Measurements from ENCODE around the gene CNTN5.

The CNTN5 gene

DNA sequence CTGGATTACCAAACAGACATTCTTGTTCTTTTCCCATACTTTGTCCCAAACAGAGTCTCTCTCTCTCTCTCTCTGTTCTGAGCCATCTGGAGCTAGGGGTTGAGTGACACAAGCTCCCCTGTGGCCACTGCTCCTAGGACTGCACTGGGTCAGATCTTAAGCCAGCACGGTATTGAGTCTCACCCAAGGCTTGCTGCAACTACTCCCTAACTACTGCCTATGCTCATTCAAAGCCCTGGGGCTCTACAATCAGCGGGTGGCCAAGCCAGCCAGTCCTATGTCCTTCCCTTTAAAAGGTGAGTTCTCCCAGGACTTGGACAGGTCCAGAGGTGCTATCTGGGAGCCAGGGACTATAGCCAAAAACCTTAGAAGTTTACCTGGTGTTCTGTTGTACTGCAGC lies 385.6 kb downstream of the CNTN5 start:
- no peak for DNase-seq (ENCODE audit: low spot score)

DNA sequence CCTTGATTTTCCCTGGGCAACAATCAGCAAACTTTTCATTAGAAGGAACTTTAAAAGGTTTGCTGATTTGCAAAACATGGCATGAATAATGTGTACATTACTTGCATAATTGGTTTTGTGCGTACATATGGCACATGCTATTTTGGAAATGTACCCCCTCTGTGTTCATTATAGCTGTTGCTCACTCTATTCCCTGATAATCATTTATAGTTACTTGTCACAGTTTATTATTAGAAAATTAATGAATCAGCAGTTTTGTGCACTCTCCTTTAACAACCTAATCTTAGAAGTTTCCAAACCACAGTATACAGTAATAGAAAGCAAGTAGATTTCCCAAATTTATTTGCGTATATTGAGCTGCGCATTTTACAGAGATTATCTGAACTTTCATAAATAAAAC lies 389.9 kb downstream of the CNTN5 start:
- DNase-seq (ENCODE audit: low spot score) = no peak

DNA sequence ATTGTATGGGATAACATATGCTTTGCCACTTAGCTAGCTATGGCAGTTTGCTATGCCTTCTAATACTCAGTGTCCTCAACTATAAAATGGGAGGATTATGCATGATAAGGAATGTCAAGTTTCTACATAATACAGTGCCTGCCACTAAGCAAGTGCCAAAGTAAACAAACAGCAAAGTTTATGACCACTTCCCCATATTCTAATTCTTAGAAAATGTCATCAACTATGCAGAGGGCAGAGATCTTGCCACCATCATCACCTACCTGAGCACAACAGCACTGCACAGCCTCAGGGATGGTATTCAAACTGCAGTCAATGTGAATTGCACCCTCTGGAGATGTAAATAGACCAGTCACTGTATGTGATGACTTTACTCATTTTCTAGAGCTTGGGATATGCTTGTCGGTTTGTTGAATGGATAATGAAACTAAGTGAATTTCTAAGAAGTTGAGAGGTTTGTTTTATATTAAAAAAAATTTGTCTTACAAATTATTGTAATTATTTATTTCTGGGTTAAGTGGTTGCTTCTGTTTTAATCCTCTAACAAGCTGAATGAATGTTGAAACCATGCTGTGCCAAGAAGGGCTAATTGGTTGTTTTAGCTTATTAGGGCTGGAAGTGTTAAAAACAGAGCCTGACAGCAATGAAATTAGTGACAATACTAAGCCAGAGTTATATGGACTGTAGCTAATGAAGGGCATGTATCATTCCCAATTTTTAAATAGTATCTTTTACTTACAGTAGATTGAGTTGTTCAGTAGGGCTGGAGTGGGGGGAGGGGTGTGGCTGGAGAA lies 398.4 kb downstream of the CNTN5 start:
- no peak for DNase-seq (ENCODE audit: low spot score)

DNA sequence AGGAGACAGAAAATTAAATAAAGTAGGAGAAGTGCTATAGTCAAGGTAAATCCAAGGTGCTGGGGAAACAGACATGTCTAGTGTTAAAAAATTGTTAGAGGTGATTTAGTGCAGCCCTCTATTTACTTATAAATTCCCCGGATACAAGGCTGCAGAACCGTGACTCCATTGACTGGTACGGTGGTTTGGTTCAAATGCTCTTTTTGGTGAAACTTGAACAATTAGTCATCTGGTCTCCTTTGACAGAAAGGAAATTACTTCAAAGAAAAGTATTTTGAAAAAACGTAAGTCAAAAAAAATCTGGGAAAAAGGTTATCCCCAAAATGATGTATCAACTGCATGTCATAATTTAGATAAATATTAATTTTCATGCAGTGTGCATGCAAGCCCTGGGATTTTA lies 399.2 kb downstream of the CNTN5 start:
- no peak for DNase-seq (ENCODE audit: low spot score)

- no peak for DNase-seq (ENCODE audit: low spot score)
These were observed 402.1 kb downstream of the CNTN5 start for GRCh38 chr11:99422581-99423427.

DNA sequence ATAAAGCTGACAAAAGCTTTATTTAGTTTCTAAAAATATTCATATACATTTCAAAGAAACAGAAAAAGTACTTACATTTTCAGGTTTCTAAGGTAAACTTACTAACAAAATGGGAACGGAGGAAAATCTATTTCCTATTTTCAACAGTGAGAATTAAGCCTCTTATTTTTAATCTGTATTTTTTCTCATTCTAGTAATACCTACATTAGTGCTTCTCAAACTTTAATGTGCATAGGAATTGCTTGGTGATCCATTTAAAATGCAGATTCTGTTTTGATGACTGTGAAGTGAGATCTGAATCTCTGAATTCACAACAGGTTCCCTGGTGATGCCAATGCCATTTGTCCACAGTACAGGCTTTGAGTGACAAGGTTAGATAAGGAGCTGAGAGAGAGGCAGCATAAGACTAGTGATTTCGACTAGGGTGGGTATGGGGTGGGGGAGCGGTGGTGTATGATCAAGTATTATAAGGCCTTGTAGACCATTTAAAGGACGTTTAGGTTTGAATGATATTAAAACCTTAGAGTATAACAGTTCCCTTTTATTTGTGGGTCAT lies 402.8 kb downstream of the CNTN5 start:
- DNase-seq (ENCODE audit: low spot score) = no peak

DNA sequence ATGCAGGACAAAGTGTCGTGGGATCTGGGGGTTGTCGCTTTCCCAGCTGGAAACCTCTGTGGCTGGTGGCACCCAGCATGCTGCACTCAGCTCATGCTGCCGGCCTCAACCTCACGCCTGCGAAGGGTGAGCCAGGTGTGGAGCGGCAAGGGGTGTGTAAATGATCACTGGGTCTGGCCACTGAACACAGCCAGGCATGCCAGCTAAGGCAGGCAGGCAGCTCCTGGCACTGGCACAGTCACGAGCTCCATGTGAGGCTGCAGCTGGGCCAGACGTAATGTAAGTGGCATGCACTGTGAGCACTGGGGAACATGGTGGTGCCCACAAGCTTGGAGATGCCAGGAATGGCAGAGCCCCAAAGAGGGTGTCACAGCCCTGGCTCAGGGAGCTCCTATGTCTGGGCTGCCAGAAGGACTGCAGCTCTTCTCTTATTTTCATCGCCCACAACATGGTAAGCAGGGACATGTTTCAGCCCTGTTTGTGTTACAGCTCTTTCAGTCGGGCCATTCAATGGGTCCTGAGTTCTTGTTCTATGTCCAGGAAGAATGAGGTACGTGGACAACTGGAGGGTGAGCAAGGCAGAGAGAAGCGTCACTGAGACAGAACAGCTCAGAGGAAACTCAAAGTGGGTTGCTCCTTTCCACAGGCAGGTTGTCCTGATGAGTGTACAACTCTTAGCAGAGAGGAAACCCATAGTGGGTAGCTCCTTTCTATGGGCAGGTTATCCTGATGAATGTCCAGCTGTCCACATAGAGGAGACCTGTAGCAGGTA lies 403.8 kb downstream of the CNTN5 start:
- no peak for DNase-seq (ENCODE audit: low spot score)

DNA sequence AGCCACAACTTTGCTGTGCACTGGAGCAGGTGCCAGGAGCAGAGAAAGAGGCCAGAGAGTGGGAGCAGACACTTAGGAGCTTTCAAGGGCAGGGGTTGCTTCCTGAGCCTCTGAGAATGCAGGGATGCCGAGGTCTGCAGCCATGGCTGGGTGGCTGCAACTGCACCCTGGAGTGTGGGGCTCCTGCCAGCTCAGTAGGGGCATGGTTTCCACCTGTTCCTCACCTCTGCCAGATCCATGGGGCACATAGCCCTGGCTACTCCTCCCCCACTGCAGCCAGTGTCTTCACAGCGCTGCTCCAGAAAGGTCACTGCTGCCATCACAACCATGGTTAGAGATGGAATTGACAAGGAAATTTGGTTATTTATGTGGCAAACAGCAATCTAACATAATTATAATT lies 404.8 kb downstream of the CNTN5 start:
- DNase-seq (ENCODE audit: low spot score) = no peak

DNA sequence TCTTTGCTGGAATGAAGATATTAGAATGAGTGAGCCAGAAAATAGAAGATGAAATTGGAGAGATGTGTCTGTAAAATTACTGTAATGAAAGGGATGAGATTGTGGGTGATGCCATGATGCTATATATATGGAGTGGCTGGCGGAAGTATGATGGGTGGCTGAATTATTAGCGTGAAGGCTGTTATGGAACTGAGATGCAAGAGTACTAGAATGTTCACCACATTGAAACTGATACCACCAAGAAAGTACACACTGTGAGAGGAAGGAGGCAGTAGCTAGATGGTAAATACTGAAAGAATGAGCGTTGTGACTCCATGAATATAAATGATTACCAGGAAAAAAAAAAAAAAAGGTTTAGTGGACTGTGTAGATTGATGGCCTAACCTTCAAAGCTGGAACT lies 411.9 kb downstream of the CNTN5 start:
- DNase-seq (ENCODE audit: low spot score) = no peak

GRCh38 chr11:99443276-99443675 lies 422.5 kb downstream of the CNTN5 start:
- no peak for DNase-seq (ENCODE audit: low spot score)

DNA sequence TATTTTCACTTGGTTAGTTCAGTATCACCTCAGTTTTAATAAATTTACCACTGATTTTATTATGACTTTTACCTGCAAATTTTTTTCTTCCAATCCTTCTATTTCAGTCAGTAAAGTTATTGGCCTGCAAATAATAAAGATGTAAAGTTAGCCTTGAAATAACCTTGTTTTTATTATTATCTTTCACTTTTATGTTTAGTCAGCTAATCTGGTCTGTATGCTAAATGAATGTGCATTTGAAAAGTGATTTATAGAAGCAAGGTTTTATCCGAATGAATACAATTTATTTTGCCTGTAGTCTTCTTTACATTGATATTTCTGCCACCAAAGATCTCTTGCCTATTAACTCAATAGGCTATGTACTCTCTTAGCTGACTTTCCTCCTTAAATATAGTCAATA lies 425.7 kb downstream of the CNTN5 start:
- no peak for DNase-seq (ENCODE audit: low spot score)

DNA sequence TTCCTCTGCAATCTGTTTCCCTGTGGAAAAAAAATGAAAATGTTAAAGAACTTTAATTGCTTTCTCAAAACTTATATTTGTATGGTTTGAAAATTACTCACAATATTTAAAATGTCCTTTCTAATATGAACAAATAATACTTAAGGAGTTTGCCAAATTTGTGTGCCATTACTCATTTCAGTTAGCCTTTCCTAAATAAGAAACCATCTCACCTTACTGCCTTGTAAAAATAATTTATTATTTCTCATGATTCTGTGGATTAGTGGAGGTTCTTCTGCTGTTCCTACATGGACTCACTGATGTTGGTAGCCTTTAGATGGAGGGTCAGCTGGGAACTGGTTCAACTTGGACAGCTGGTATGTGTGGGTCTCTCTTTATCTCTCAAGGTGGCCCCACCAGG lies 428.6 kb downstream of the CNTN5 start:
- DNase-seq (ENCODE audit: low spot score) = no peak

DNA sequence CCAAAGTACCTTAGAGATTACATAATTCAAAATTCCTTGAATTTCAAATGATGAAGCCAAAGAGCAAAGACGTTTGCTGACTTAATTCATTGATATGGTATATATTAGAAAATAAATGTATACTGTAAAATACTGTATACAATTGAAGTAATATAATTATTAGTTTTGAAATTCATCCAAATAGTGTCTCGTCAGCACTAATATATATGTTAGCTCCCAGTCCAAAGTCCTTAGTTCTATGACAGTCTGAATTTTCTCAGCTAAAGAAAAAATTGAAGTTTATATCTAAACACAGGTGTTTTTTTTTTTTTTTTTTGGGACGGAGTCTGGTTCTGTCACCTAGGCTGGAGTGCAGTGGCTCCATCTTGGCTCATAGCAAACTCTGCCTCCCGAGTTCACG lies 431.3 kb downstream of the CNTN5 start:
- DNase-seq (ENCODE audit: low spot score) = no peak

DNA sequence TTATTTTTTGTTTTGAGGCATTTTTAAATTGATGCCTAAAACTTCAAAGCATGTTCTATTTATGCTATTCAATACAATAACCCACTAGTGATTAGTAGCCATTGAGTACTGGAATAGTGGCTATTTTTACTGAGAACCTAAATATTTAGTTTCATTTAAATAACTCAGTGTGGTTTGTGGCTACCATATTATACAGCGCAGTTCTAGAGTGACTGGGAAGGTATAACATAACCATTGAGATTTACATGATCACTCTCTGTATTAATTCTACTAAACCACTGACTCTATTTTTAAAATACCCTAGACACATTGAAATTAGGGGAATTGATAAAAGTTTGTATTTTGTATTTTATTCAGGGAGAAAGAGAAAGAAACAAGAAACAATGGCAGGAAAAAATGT lies 441.2 kb downstream of the CNTN5 start:
- no peak for DNase-seq (ENCODE audit: low spot score)

DNA sequence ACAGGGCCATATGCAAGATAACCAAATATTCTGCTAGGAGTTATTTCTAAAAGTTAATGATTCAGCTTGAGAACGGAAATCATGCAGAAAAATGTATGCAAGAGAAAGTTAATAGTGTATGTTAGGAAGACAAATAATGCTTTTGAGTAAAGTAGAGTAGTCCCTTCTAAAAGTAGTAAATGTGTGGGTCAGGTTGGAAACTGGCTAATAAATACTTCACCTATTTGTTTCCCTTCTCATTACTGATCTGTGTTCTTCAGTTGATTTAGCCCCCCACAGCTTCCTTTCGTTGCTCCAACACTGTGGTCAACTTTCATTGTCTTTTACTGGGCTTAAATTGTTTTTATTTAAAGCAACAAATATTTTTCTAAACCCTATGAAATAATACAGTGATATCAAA lies 444.2 kb downstream of the CNTN5 start:
- DNase-seq (ENCODE audit: low spot score) = no peak

DNA sequence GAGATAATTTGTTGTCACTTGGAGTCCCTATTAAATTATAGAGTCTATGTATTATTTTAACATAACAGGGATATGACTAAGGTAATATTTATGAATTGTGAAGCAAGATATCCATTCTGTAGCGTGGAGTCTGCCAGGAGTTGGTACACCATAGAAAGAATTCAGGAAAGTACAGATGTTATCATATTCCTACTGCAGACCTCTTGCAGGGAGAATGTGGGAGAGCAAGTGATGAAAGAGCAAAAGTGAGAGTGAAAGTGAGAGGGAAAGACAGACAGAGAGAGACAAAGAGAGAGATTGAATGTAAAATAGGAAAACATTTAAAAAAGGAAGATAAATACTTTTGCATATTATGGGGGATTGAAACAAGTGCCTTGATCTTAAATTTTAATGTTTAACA lies 468.8 kb downstream of the CNTN5 start:
- DNase-seq (ENCODE audit: low spot score) = no peak

- no peak for DNase-seq (ENCODE audit: low spot score)
These were observed 473.3 kb downstream of the CNTN5 start for GRCh38 chr11:99494065-99494464.

DNA sequence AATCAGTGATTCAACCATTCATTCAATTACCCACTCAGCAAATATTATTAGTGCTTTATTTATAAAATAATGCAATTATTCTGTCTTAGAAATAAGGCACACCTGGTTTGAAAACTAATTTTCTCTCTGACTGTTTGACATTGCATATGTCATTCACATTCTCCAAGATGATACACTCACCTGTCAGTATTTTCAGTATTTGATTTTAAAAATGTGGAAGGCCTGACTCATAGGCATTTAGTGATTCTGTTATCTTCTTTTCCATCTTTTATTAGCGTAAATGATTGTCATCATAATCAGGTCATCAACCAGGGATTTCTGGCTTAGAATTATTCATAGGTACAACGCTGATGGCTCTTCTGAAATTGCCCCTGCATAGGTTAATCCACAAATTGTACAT lies 480.9 kb downstream of the CNTN5 start:
- no peak for DNase-seq (ENCODE audit: low spot score)

DNA sequence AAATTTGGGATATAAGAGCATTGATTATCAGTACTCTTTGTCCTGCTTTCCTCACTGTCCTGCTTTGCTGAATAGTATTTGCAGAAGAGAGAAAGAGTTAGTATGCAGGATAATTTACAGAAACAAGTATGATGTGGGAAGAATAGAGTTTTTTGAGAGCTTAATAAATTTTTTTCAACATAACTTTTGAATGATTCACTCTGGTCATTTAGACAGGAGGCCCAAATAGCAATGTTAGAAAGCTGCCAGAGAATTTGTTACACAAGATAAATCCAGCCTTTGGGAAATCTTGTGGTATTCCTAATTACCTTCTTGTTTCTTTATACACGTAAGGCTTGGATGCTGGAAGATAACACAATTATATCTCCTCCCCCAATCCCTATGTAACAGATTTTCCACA lies 484.6 kb downstream of the CNTN5 start:
- DNase-seq (ENCODE audit: low spot score) = no peak

DNA sequence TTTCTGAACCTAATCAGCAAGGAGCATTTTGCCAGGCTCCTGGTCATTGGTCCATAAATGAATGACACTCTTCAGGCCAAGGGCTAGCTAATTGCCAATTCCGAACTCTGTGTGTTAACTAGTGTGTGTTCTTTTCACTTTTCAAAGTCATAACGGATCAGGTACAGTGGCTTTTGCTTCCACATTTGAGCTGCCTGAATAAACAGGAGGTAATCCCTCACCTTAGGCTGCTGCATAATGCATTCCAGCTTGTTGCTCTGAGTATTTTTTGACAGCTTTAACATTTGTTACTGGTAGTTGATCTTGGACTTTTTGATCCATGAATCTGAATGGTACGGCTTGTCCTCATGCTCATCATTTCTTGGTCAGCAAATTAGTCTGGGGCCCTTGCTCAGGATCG lies 485.1 kb downstream of the CNTN5 start:
- DNase-seq (ENCODE audit: low spot score) = no peak

DNA sequence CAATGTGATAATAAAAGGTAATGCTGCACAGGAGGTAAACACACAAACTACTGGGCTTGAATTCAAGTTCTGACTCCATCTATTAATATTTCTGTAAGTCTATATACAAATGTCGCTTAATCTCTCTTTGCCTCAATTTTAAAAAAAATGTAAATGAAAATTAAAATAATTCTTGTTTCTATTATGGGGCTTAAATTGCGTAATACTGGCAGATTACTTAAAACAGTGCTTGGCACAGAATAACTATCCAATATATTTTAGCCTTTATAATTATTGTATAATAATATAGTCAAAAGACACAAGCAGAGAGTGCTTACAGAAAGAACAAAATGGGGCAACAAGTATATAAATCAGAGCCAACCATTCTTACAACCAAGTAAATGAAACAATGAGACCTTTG lies 489.1 kb downstream of the CNTN5 start:
- DNase-seq (ENCODE audit: low spot score) = no peak

- no peak for DNase-seq (ENCODE audit: low spot score)
These were observed 492.6 kb downstream of the CNTN5 start for GRCh38 chr11:99513368-99513767.

- DNase-seq (ENCODE audit: low spot score) = no peak
These were observed 498.3 kb downstream of the CNTN5 start for GRCh38 chr11:99519095-99519494.
